ENCODE data around the gene FAM222B. TPM values are rescaled to one million over a fixed set of nuclear protein-coding genes. Genes with fewer than 3 reads are reported as not detected.

The FAM222B gene
- total and polyA plus RNA-seq, 2 donors: 2.5 to 9.5 TPM

- peaks cover 31 to 58% of the 10 kb centered on the region in 2 donors for H3K27me3 ChIP-seq (ENCODE audit: control insufficient read depth in 2 of 2, insufficient read depth in 1 of 2, low read length in 1 of 2)
- no peaks in the 10 kb centered on the region for H3K9me3 ChIP-seq (ENCODE audit: control insufficient read depth in 2 of 2, insufficient read depth in 1 of 2, low read length in 1 of 2)
- peak in 1 of 9 donors; percentile 39 for DNase-seq (ENCODE audit: low read depth in 6 of 9, low spot score in 9 of 9)
- peak within 1 kb of the TSS; percentile 37 to 69 for H3K27ac ChIP-seq (ENCODE audit: low read depth in 1 of 2, low read length in 1 of 2)
- peaks cover 16 to 48% of the 10 kb centered on the region in 2 donors for H3K4me1 ChIP-seq (ENCODE audit: control insufficient read depth in 2 of 2, insufficient read depth in 2 of 2, low read length in 2 of 2)
- H3K4me3 ChIP-seq (ENCODE audit: low read length in 2 of 2): peak within 1 kb of the TSS; percentile 42 to 45
- H3K36me3 ChIP-seq (ENCODE audit: control insufficient read depth in 2 of 2, insufficient read depth in 2 of 2, low read length in 1 of 2): peaks cover 18 to 21% of the 10 kb centered on the region in 2 donors
- WGBS: 8% methylated on average over 60 of the region's 60 CpGs
These were observed 124.8 kb downstream of the FAM222B start, which contains the start of gene RAB34 for GRCh38 chr17:28717578-28718332. RAB34 (minus strand) TSS chr17:28717868; CDS start chr17:28717266, 602 bp downstream.

GRCh38 chr17:28716740-28717577, 125.6 kb downstream of the FAM222B start:
- Histone ChIP-seq H3K27me3 (ENCODE audit: control insufficient read depth in 2 of 2, insufficient read depth in 1 of 2, low read length in 1 of 2) (peaks cover 31 to 62% of the 10 kb centered on the region in 2 donors), H3K27ac (ENCODE audit: low read depth in 1 of 2, low read length in 1 of 2) (peak overlapping the region; percentile 18 to 69), H3K36me3 (ENCODE audit: control insufficient read depth in 2 of 2, insufficient read depth in 2 of 2, low read length in 1 of 2) (peaks cover 10 to 13% of the 10 kb centered on the region in 2 donors), H3K9me3 (ENCODE audit: control insufficient read depth in 2 of 2, insufficient read depth in 1 of 2, low read length in 1 of 2) (no peaks in the 10 kb centered on the region), H3K4me3 (ENCODE audit: low read length in 2 of 2) (peak overlapping the region; percentile 42 to 45), H3K4me1 (ENCODE audit: control insufficient read depth in 2 of 2, insufficient read depth in 2 of 2, low read length in 2 of 2) (peaks cover 18 to 49% of the 10 kb centered on the region in 2 donors)
- no peak for DNase-seq (ENCODE audit: low read depth in 6 of 9, low spot score in 9 of 9)
- WGBS: 42% methylated on average over 63 of the region's 63 CpGs

- no peak overlapping the region for H3K4me3 ChIP-seq (ENCODE audit: low read length in 2 of 2)
- H3K27ac ChIP-seq (ENCODE audit: low read depth in 1 of 2, low read length in 1 of 2): no peak overlapping the region
- H3K9me3 ChIP-seq (ENCODE audit: control insufficient read depth in 2 of 2, insufficient read depth in 1 of 2, low read length in 1 of 2): no peaks in the 10 kb centered on the region
- no peaks in the 10 kb centered on the region for H3K36me3 ChIP-seq (ENCODE audit: control insufficient read depth in 2 of 2, insufficient read depth in 2 of 2, low read length in 1 of 2)
- H3K4me1 ChIP-seq (ENCODE audit: control insufficient read depth in 2 of 2, insufficient read depth in 2 of 2, low read length in 2 of 2): peaks cover 16 to 47% of the 10 kb centered on the region in 2 donors
- no peak for DNase-seq (ENCODE audit: low read depth in 6 of 9, low spot score in 9 of 9)
- 97% methylated on average over 2 of the region's 2 CpGs for whole genome bisulfite sequencing
- peaks cover 31 to 62% of the 10 kb centered on the region in 2 donors for H3K27me3 ChIP-seq (ENCODE audit: control insufficient read depth in 2 of 2, insufficient read depth in 1 of 2, low read length in 1 of 2)
These were observed 127.4 kb downstream of the FAM222B start for GRCh38 chr17:28715217-28715616.

GRCh38 chr17:28714281-28714680, 128.3 kb downstream of the FAM222B start:
- Histone ChIP-seq H3K4me3 (ENCODE audit: low read length in 2 of 2) (no peak overlapping the region), H3K27me3 (ENCODE audit: control insufficient read depth in 2 of 2, insufficient read depth in 1 of 2, low read length in 1 of 2) (peaks cover 31 to 61% of the 10 kb centered on the region in 2 donors), H3K4me1 (ENCODE audit: control insufficient read depth in 2 of 2, insufficient read depth in 2 of 2, low read length in 2 of 2) (peaks cover 16 to 49% of the 10 kb centered on the region in 2 donors), H3K36me3 (ENCODE audit: control insufficient read depth in 2 of 2, insufficient read depth in 2 of 2, low read length in 1 of 2) (no peaks in the 10 kb centered on the region), H3K27ac (ENCODE audit: low read depth in 1 of 2, low read length in 1 of 2) (no peak overlapping the region), H3K9me3 (ENCODE audit: control insufficient read depth in 2 of 2, insufficient read depth in 1 of 2, low read length in 1 of 2) (no peaks in the 10 kb centered on the region)
- DNase-seq (ENCODE audit: low read depth in 6 of 9, low spot score in 9 of 9): no peak
- 97% methylated on average over 3 of the region's 3 CpGs for WGBS

GRCh38 chr17:28712705-28713415, 129.7 kb downstream of the FAM222B start:
- Histone ChIP-seq H3K4me1 (ENCODE audit: control insufficient read depth in 2 of 2, insufficient read depth in 2 of 2, low read length in 2 of 2) (peaks cover 13 to 35% of the 10 kb centered on the region in 2 donors), H3K27me3 (ENCODE audit: control insufficient read depth in 2 of 2, insufficient read depth in 1 of 2, low read length in 1 of 2) (peaks cover 23 to 46% of the 10 kb centered on the region in 2 donors), H3K4me3 (ENCODE audit: low read length in 2 of 2) (no peak overlapping the region), H3K27ac (ENCODE audit: low read depth in 1 of 2, low read length in 1 of 2) (peak overlapping the region in 1 of 2 donors; percentile 88), H3K9me3 (ENCODE audit: control insufficient read depth in 2 of 2, insufficient read depth in 1 of 2, low read length in 1 of 2) (no peaks in the 10 kb centered on the region), H3K36me3 (ENCODE audit: control insufficient read depth in 2 of 2, insufficient read depth in 2 of 2, low read length in 1 of 2) (no peaks in the 10 kb centered on the region)
- DNase-seq (ENCODE audit: low read depth in 6 of 9, low spot score in 9 of 9): no peak
- WGBS: 94% methylated on average over 7 of the region's 7 CpGs

- H3K36me3 ChIP-seq (ENCODE audit: control insufficient read depth in 2 of 2, insufficient read depth in 2 of 2, low read length in 1 of 2): no peaks in the 10 kb centered on the region
- H3K4me3 ChIP-seq (ENCODE audit: low read length in 2 of 2): peak overlapping the region; percentile 53 to 68
- peaks cover 16 to 40% of the 10 kb centered on the region in 2 donors for H3K27me3 ChIP-seq (ENCODE audit: control insufficient read depth in 2 of 2, insufficient read depth in 1 of 2, low read length in 1 of 2)
- H3K27ac ChIP-seq (ENCODE audit: low read depth in 1 of 2, low read length in 1 of 2): peak overlapping the region; percentile 44 to 88
- DNase-seq (ENCODE audit: low read depth in 6 of 9, low spot score in 9 of 9): peak in 3 of 9 donors; percentile 49 to 70 (median 60)
- H3K4me1 ChIP-seq (ENCODE audit: control insufficient read depth in 2 of 2, insufficient read depth in 2 of 2, low read length in 2 of 2): peaks cover 8 to 30% of the 10 kb centered on the region in 2 donors
- WGBS: 12% methylated on average over 34 of the region's 34 CpGs
- no peaks in the 10 kb centered on the region for H3K9me3 ChIP-seq (ENCODE audit: control insufficient read depth in 2 of 2, insufficient read depth in 1 of 2, low read length in 1 of 2)
These were observed 130.4 kb downstream of the FAM222B start for GRCh38 chr17:28712032-28712704.

- Histone ChIP-seq H3K4me3 (ENCODE audit: low read length in 2 of 2) (peak within 1 kb of the TSS; percentile 53 to 68), H3K9me3 (ENCODE audit: control insufficient read depth in 2 of 2, insufficient read depth in 1 of 2, low read length in 1 of 2) (no peaks in the 10 kb centered on the region), H3K36me3 (ENCODE audit: control insufficient read depth in 2 of 2, insufficient read depth in 2 of 2, low read length in 1 of 2) (no peaks in the 10 kb centered on the region), H3K27me3 (ENCODE audit: control insufficient read depth in 2 of 2, insufficient read depth in 1 of 2, low read length in 1 of 2) (peaks cover 11 to 35% of the 10 kb centered on the region in 2 donors), H3K27ac (ENCODE audit: low read depth in 1 of 2, low read length in 1 of 2) (peak within 1 kb of the TSS; percentile 53 to 88), H3K4me1 (ENCODE audit: control insufficient read depth in 2 of 2, insufficient read depth in 2 of 2, low read length in 2 of 2) (peaks cover 6 to 28% of the 10 kb centered on the region in 2 donors)
- DNase-seq (ENCODE audit: low read depth in 6 of 9, low spot score in 9 of 9): peak in 3 of 9 donors; percentile 45 to 77 (median 61)
- WGBS: 1% methylated on average over 20 of the region's 20 CpGs
These were observed 130.9 kb downstream of the FAM222B start, which contains the start of gene PROCA1 for GRCh38 chr17:28711723-28712031. PROCA1 (minus strand) TSS chr17:28711888; CDS start chr17:28711660, 228 bp downstream.
